GM12891 (cell line): ENCODE measurements around the gene YRDC.

Experiments
- POLR2A ChIP-seq: IDR thresholded peaks from 2 replicates; pipeline ENCODE4 v1.6.1; 2011; ENCODE audit warnings: low read depth, low read length, control low read depth
- POLR2AphosphoS5 ChIP-seq: IDR thresholded peaks from 2 replicates; pipeline ENCODE4 v1.6.1; 2011; ENCODE audit warnings: low read depth, low read length, control low read depth
- POU2F2 ChIP-seq: IDR thresholded peaks from 2 replicates; pipeline ENCODE4 v1.6.1; 2011; ENCODE audit warnings: low read depth, mild to moderate bottlenecking, control low read depth, low read length, moderate library complexity
- SPI1 ChIP-seq: IDR thresholded peaks from 2 replicates; pipeline ENCODE4 v1.6.1; 2011; ENCODE audit warnings: low read depth, low read length, control low read depth
- TAF1 ChIP-seq: IDR thresholded peaks from 2 replicates; pipeline ENCODE4 v1.6.1; 2011; ENCODE audit warnings: low read depth, low read length, control low read depth

GRCh38 chr1:37851262-37851661, 43.3 kb upstream of the YRDC start:
- TF ChIP-seq POLR2A: no peak
- no peak for TF ChIP-seq POLR2AphosphoS5
- TF ChIP-seq TAF1: no peak
- no peak for TF ChIP-seq SPI1
- TF ChIP-seq POU2F2: no peak
